ENCODE data around the gene SPARC.
A peak's percentile ranks its signal among the peaks of the same experiment; 100 is the strongest.

The SPARC gene

GRCh38 chr5:151678713-151679112 lies 8.0 kb downstream of the SPARC start:
- Histone ChIP-seq H3K27me3 (ENCODE audit: control insufficient read depth in 1 of 2, insufficient read depth in 2 of 2, low read length in 2 of 2) (no peaks in the 10 kb centered on the region), H3K4me1 (ENCODE audit: control insufficient read depth, insufficient read depth, low read length) (peaks cover 46% of the 10 kb centered on the region), H3K9me3 (ENCODE audit: control insufficient read depth in 2 of 2, low read length in 2 of 2) (no peaks in the 10 kb centered on the region), H3K27ac (ENCODE audit: low read length) (peak overlapping the region; percentile 1), H3K36me3 (ENCODE audit: control insufficient read depth in 2 of 2, insufficient read depth in 2 of 2, low read length in 2 of 2) (peaks cover 0 to 8% of the 10 kb centered on the region in 2 donors), H3K4me3 (ENCODE audit: low read length in 2 of 2) (no peak overlapping the region), H3K9ac (ENCODE audit: low read length in 2 of 2) (no peak overlapping the region)

DNA sequence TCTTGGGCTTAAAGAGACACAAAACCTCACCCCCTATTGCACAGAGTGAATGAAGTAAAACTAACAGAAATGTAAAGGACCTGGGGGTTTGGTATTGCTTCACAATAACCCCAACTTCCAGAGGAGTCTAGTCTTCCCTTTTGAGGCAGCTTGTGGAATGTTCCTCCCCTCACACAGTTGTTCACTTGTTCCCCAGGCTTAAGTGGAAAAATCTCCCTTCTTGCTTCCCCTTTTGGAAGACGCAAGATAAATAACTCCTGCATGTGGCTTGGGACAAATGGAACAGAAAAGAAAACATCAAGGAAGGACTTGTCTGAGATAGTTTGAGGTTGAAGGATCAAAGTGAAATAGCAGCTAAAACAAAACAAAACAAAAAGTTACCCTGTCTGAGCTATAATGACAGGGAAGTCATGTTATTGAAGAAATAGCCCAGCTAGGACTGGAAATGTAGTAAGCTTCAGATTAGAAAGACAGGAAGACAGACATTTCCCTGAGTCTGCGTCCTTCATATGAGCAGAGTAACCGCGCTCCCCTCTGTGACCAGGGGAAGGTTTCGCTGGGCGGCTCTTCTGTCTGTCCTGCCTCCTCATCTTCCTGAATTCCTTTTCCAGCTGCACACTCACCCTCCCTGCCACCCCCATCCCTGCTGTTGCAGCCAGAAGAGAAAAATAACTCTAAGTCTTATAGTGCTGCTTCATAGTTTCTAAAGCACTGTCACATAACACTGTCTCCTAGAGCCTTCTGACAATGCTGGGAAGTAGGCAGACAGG lies 8.8 kb downstream of the SPARC start:
- H3K36me3 ChIP-seq (ENCODE audit: control insufficient read depth in 2 of 2, insufficient read depth in 2 of 2, low read length in 2 of 2): peaks cover 1 to 14% of the 10 kb centered on the region in 2 donors
- no peaks in the 10 kb centered on the region for H3K9me3 ChIP-seq (ENCODE audit: control insufficient read depth in 2 of 2, low read length in 2 of 2)
- H3K9ac ChIP-seq (ENCODE audit: low read length in 2 of 2): no peak overlapping the region
- H3K4me1 ChIP-seq (ENCODE audit: control insufficient read depth, insufficient read depth, low read length): peaks cover 50% of the 10 kb centered on the region
- H3K4me3 ChIP-seq (ENCODE audit: low read length in 2 of 2): peak overlapping the region in 1 of 2 donors; percentile 29
- no peaks in the 10 kb centered on the region for H3K27me3 ChIP-seq (ENCODE audit: control insufficient read depth in 1 of 2, insufficient read depth in 2 of 2, low read length in 2 of 2)
- H3K27ac ChIP-seq (ENCODE audit: low read length): peak overlapping the region; percentile 1

DNA sequence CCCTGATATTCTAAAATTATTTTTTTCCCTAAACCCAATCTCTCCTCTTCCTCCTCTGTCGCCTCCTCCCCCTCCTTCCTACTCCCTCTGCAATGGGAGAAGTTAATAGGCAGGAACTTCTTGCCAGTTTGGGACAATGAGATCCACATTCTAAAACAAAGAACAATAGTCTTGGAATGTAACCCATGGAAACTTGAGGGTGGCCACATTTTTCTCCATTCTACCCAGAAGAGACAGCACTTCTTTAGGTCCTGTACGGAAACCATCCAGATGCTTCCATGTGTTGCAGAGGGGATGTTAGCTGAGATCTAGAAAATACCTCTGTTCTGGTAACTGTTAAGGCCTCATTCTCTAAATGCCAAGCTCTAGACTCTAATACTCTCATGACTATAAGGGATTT lies 10.0 kb downstream of the SPARC start:
- Histone ChIP-seq H3K9ac (ENCODE audit: low read length in 2 of 2) (no peak overlapping the region), H3K36me3 (ENCODE audit: control insufficient read depth in 2 of 2, insufficient read depth in 2 of 2, low read length in 2 of 2) (peaks cover 8 to 17% of the 10 kb centered on the region in 2 donors), H3K4me1 (ENCODE audit: control insufficient read depth, insufficient read depth, low read length) (peaks cover 55% of the 10 kb centered on the region)

DNA sequence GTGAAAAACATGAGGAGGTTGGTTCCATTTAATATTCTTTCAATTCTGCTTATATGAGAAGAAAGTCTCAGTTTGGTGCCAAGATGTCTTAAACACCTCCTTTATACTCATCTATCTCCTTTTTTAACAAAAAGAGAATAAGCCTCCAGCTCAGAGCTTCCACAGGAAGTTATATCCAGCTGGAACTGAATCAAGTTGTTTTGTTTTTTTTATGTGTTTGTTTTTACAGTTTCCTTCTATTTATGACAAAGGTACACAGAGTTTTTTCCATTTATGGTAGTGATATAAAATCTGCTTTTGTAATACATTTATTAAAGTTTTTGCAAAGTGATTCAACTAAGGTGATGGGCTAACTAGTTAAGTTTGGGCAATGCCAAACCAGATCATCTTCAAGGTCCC lies 10.4 kb downstream of the SPARC start:
- H3K4me3 ChIP-seq (ENCODE audit: low read length in 2 of 2): no peak overlapping the region
- no peaks in the 10 kb centered on the region for H3K9me3 ChIP-seq (ENCODE audit: control insufficient read depth in 2 of 2, low read length in 2 of 2)
- peak overlapping the region; percentile 55 for H3K27ac ChIP-seq (ENCODE audit: low read length)
- no peak overlapping the region for H3K9ac ChIP-seq (ENCODE audit: low read length in 2 of 2)
- H3K36me3 ChIP-seq (ENCODE audit: control insufficient read depth in 2 of 2, insufficient read depth in 2 of 2, low read length in 2 of 2): peaks cover 9 to 17% of the 10 kb centered on the region in 2 donors
- H3K4me1 ChIP-seq (ENCODE audit: control insufficient read depth, insufficient read depth, low read length): peaks cover 59% of the 10 kb centered on the region
- H3K27me3 ChIP-seq (ENCODE audit: control insufficient read depth in 1 of 2, insufficient read depth in 2 of 2, low read length in 2 of 2): no peaks in the 10 kb centered on the region

More for the DNA sequence above, 10.0 kb downstream of the SPARC start:
- H3K9me3 ChIP-seq (ENCODE audit: control insufficient read depth in 2 of 2, low read length in 2 of 2): no peaks in the 10 kb centered on the region
- H3K4me3 ChIP-seq (ENCODE audit: low read length in 2 of 2): no peak overlapping the region
- no peaks in the 10 kb centered on the region for H3K27me3 ChIP-seq (ENCODE audit: control insufficient read depth in 1 of 2, insufficient read depth in 2 of 2, low read length in 2 of 2)
- no peak overlapping the region for H3K27ac ChIP-seq (ENCODE audit: low read length)

- no peak overlapping the region for H3K9ac ChIP-seq (ENCODE audit: low read length in 2 of 2)
- H3K27me3 ChIP-seq (ENCODE audit: control insufficient read depth in 1 of 2, insufficient read depth in 2 of 2, low read length in 2 of 2): no peaks in the 10 kb centered on the region
- no peaks in the 10 kb centered on the region for H3K9me3 ChIP-seq (ENCODE audit: control insufficient read depth in 2 of 2, low read length in 2 of 2)
- peaks cover 58% of the 10 kb centered on the region for H3K4me1 ChIP-seq (ENCODE audit: control insufficient read depth, insufficient read depth, low read length)
- peak overlapping the region; percentile 55 for H3K27ac ChIP-seq (ENCODE audit: low read length)
- H3K36me3 ChIP-seq (ENCODE audit: control insufficient read depth in 2 of 2, insufficient read depth in 2 of 2, low read length in 2 of 2): peaks cover 9 to 18% of the 10 kb centered on the region in 2 donors
- H3K4me3 ChIP-seq (ENCODE audit: low read length in 2 of 2): no peak overlapping the region
Measured at GRCh38 chr5:151675611-151676313, 11.0 kb downstream of the SPARC start.

DNA sequence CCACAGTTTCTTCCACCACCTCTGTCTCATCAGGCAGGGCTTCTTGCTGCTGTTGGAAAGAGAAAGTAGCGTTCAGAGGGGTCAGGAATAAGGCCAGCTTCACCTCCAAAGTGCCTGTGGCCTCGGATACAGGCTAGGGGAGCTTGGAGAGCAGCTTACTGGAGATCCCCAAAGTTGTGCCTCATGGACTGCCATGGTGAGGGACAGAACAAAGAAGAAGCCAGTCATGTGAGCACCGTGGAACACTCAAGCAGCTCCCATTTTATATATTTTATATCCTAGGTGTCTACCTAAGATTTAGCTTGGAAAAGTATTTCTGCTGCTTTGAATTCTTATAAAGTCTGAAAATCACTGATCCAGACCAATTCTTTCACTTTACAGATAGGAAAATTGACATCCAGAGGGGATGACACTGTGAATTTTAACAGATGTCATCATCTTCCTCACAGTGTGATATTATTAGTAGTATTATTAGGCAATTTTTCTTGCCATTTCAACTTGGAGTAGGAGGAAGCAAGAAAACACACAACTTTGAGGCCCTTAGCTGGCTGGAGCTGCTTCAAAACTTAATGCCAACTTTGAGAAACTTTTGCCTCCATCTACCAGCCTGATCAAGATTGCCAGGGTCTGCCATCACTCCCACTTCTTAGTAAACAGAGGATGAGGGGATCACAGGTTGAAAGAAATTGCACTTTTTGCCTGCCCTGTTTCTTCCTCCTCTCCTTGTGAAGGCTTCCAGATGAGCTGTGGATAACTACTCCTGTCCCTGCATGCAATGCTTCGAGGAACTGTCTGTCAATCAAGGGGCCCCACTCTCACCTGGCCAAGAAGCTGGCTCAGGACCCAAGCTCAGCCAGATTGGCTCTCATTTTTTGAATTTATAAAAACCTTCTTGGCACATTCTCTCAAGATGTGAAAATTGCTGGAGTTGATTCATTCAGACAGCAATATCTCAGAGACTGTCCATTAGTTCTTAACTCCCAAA lies 11.8 kb downstream of the SPARC start:
- H3K27me3 ChIP-seq (ENCODE audit: control insufficient read depth in 1 of 2, insufficient read depth in 2 of 2, low read length in 2 of 2): no peaks in the 10 kb centered on the region
- H3K9ac ChIP-seq (ENCODE audit: low read length in 2 of 2): no peak overlapping the region
- no peak overlapping the region for H3K4me3 ChIP-seq (ENCODE audit: low read length in 2 of 2)
- no peaks in the 10 kb centered on the region for H3K9me3 ChIP-seq (ENCODE audit: control insufficient read depth in 2 of 2, low read length in 2 of 2)
- peaks cover 9 to 22% of the 10 kb centered on the region in 2 donors for H3K36me3 ChIP-seq (ENCODE audit: control insufficient read depth in 2 of 2, insufficient read depth in 2 of 2, low read length in 2 of 2)
- peaks cover 63% of the 10 kb centered on the region for H3K4me1 ChIP-seq (ENCODE audit: control insufficient read depth, insufficient read depth, low read length)
- peak overlapping the region; percentile 55 for H3K27ac ChIP-seq (ENCODE audit: low read length)

DNA sequence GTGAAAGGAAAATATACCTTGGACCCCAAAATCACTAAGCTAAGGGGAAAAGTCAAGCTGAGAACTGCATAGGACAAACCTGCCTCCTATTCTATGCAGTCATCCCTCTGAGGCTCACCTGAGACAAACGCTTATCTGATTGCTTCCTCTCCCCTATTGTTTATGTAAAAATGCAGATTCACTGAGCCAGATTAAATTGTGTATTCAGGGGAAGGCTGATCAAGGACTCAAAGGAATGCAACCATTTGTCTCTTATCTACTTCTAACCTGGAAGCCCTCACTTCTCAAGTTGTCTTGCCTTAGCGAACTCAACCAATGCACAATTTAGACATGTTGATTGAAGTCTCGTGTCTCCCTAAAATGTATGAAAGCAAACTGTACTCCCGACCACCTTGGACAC lies 13.3 kb downstream of the SPARC start:
- no peak overlapping the region for H3K9ac ChIP-seq (ENCODE audit: low read length in 2 of 2)
- peak overlapping the region; percentile 64 for H3K27ac ChIP-seq (ENCODE audit: low read length)
- no peaks in the 10 kb centered on the region for H3K27me3 ChIP-seq (ENCODE audit: control insufficient read depth in 1 of 2, insufficient read depth in 2 of 2, low read length in 2 of 2)
- H3K4me1 ChIP-seq (ENCODE audit: control insufficient read depth, insufficient read depth, low read length): peaks cover 54% of the 10 kb centered on the region
- no peaks in the 10 kb centered on the region for H3K9me3 ChIP-seq (ENCODE audit: control insufficient read depth in 2 of 2, low read length in 2 of 2)
- no peak overlapping the region for H3K4me3 ChIP-seq (ENCODE audit: low read length in 2 of 2)
- peaks cover 15 to 33% of the 10 kb centered on the region in 2 donors for H3K36me3 ChIP-seq (ENCODE audit: control insufficient read depth in 2 of 2, insufficient read depth in 2 of 2, low read length in 2 of 2)

DNA sequence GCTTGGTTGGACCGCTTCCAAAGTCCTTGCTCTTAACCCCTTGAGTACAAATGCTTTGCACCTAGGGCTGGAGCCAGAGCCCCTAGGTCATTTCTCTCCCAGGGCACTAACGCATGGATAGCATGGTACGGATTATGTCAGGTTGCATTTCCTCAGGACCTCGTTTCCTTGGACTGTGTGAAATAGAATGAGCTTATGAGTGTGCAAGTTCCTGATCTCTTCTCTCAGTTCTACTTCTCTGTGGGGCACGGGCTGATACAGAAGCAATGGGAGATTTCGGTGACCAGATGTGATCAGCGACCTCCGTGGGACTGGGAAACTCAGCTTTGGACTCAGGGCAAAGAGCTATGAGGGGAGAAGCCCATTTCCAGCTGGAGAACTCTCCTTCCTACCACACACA lies 14.2 kb downstream of the SPARC start:
- peak overlapping the region; percentile 64 for H3K27ac ChIP-seq (ENCODE audit: low read length)
- no peaks in the 10 kb centered on the region for H3K9me3 ChIP-seq (ENCODE audit: control insufficient read depth in 2 of 2, low read length in 2 of 2)
- H3K36me3 ChIP-seq (ENCODE audit: control insufficient read depth in 2 of 2, insufficient read depth in 2 of 2, low read length in 2 of 2): peaks cover 15 to 34% of the 10 kb centered on the region in 2 donors
- peaks cover 52% of the 10 kb centered on the region for H3K4me1 ChIP-seq (ENCODE audit: control insufficient read depth, insufficient read depth, low read length)
- H3K9ac ChIP-seq (ENCODE audit: low read length in 2 of 2): no peak overlapping the region
- no peak overlapping the region for H3K4me3 ChIP-seq (ENCODE audit: low read length in 2 of 2)
- no peaks in the 10 kb centered on the region for H3K27me3 ChIP-seq (ENCODE audit: control insufficient read depth in 1 of 2, insufficient read depth in 2 of 2, low read length in 2 of 2)

DNA sequence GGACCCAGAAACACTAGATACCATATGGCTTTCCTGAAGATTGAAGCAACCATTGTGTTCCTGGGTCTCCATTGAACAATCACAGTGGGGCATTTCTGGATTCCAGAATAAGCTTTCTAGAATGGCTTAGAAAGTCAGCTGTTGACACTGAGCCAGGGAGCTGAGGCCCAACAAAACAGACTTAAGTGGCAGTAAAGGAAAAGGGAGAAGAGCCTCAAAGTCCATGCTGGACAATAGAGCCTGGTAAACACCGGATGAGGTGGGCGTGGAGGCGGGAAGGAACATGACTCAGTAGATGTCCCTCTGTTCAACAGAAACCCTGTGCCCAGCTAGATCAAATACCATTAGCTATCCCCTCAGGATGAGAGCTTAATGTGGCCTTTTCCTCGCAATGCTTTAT lies 14.8 kb downstream of the SPARC start:
- Histone ChIP-seq H3K36me3 (ENCODE audit: control insufficient read depth in 2 of 2, insufficient read depth in 2 of 2, low read length in 2 of 2) (peaks cover 15 to 38% of the 10 kb centered on the region in 2 donors), H3K4me3 (ENCODE audit: low read length in 2 of 2) (no peak overlapping the region), H3K27ac (ENCODE audit: low read length) (peak overlapping the region; percentile 64), H3K4me1 (ENCODE audit: control insufficient read depth, insufficient read depth, low read length) (peaks cover 48% of the 10 kb centered on the region), H3K9ac (ENCODE audit: low read length in 2 of 2) (no peak overlapping the region), H3K27me3 (ENCODE audit: control insufficient read depth in 1 of 2, insufficient read depth in 2 of 2, low read length in 2 of 2) (no peaks in the 10 kb centered on the region), H3K9me3 (ENCODE audit: control insufficient read depth in 2 of 2, low read length in 2 of 2) (no peaks in the 10 kb centered on the region)

- no peak overlapping the region for H3K4me3 ChIP-seq (ENCODE audit: low read length in 2 of 2)
- H3K36me3 ChIP-seq (ENCODE audit: control insufficient read depth in 2 of 2, insufficient read depth in 2 of 2, low read length in 2 of 2): peaks cover 15 to 43% of the 10 kb centered on the region in 2 donors
- peak overlapping the region; percentile 64 for H3K27ac ChIP-seq (ENCODE audit: low read length)
- no peaks in the 10 kb centered on the region for H3K27me3 ChIP-seq (ENCODE audit: control insufficient read depth in 1 of 2, insufficient read depth in 2 of 2, low read length in 2 of 2)
- H3K9ac ChIP-seq (ENCODE audit: low read length in 2 of 2): peak overlapping the region in 1 of 2 donors; percentile 21
- peaks cover 52% of the 10 kb centered on the region for H3K4me1 ChIP-seq (ENCODE audit: control insufficient read depth, insufficient read depth, low read length)
- no peaks in the 10 kb centered on the region for H3K9me3 ChIP-seq (ENCODE audit: control insufficient read depth in 2 of 2, low read length in 2 of 2)
Measured at GRCh38 chr5:151670953-151671636, 15.6 kb downstream of the SPARC start.

Measured in stomach smooth muscle (tissue), 2 donors.